MCF 10A (cell line): ENCODE measurements around the gene LINC01488. TPM values are rescaled to one million over a fixed set of nuclear protein-coding genes. Genes with fewer than 3 reads are reported as not detected.

Experiments
- BruUV-seq: library from RNA; stranded (reverse); fragments of 400-500 nt; replicated peaks from 2 replicates; lab custom pipeline; 2021; lab: Mats Ljungman, UMichigan
- CTCF ChIA-PET: fragments of 300-600 bp; sonication (Branson Sonifier 250); formaldehyde crosslinking; extraction: SDS; loops from one replicate; lab custom pipeline; 2021; ENCODE audit warnings: antibody characterized with exemption, inconsistent platforms; lab: Yijun Ruan, JAX
- POLR2A ChIA-PET: fragments of 300-600, 350-650 bp; sonication (Branson Sonifier 250); formaldehyde crosslinking; extraction: SDS; loops from one replicate; lab custom pipeline; 2020; ENCODE audit warnings: antibody characterized with exemption, inconsistent platforms; lab: Yijun Ruan, JAX
- DNase-seq: peaks from one replicate; pipeline ENCODE4 v3.0.0-alpha.2; 2018; ENCODE audit not compliant: unreplicated experiment
- H3K27ac Mint-ChIP-seq: one replicate; pipeline ENCODE4 v1.8.0; 2022; ENCODE audit warnings: mild to moderate bottlenecking, low read depth, mixed read lengths; ENCODE audit not compliant: unreplicated experiment
- H3K27me3 Mint-ChIP-seq: one replicate; pipeline ENCODE4 v1.8.0; 2022; ENCODE audit warnings: mixed read lengths; ENCODE audit not compliant: insufficient read depth, unreplicated experiment
- H3K36me3 Mint-ChIP-seq: one replicate; pipeline ENCODE4 v1.8.0; 2022; ENCODE audit warnings: mild to moderate bottlenecking, moderate library complexity, mixed read lengths; ENCODE audit not compliant: insufficient read depth, unreplicated experiment
- H3K4me1 Mint-ChIP-seq: one replicate; pipeline ENCODE4 v1.8.0; 2022; ENCODE audit warnings: mixed read lengths; ENCODE audit not compliant: insufficient read depth, unreplicated experiment
- H3K4me3 Mint-ChIP-seq: one replicate; pipeline ENCODE4 v1.8.0; 2022; ENCODE audit warnings: mild to moderate bottlenecking, moderate library complexity, mixed read lengths; ENCODE audit not compliant: unreplicated experiment
- H3K9me3 Mint-ChIP-seq: one replicate; pipeline ENCODE4 v1.8.0; 2022; ENCODE audit warnings: mixed read lengths; ENCODE audit not compliant: unreplicated experiment
- CTCF ChIP-seq: fragments of 200-600 bp; IDR thresholded peaks from one replicate; pipeline ENCODE4 v1.8.0; 2022; ENCODE audit warnings: antibody characterized with exemption, mild to moderate bottlenecking; ENCODE audit not compliant: unreplicated experiment
- intact Hi-C: fragments of 100-400 bp; cut with micrococcal nuclease; formaldehyde crosslinking; loops from 2 replicates; pipeline ENCODE4 v1.14.1; 2022
- total RNA-seq: library from RNA; stranded (reverse); gene quantifications from 2 replicates; pipeline ENCODE4 v1.2.3, GENCODE V29; 2022

LINC01488 gene
- total RNA-seq, 1 experiment from 2014 or later, result not detected

GRCh38 chr11:69470301-69470700, 11.2 kb upstream of the LINC01488 start:
- intact Hi-C loops, result no loop called here
- no peaks in the 10 kb centered on the region for H3K4me1 Mint-ChIP-seq
- no TSS peak for BruUV-seq
- ChIA-PET CTCF (no interaction called here), POLR2A (interaction anchor here (1.3 kb wide), 1 partner anchor 10 kb away, joined by 7 read pairs; no protein-coding TSS in a partner anchor)
- no peak overlapping the region for H3K4me3 Mint-ChIP-seq
- no peak overlapping the region for H3K27ac Mint-ChIP-seq
- no peak for DNase-seq
- TF ChIP-seq CTCF, result no peak
- peaks cover 4% of the 10 kb centered on the region for H3K36me3 Mint-ChIP-seq
- no peaks in the 10 kb centered on the region for H3K27me3 Mint-ChIP-seq
- H3K9me3 Mint-ChIP-seq, result no peaks in the 10 kb centered on the region

- no TSS peak for BruUV-seq
- H3K4me1 Mint-ChIP-seq, result no peaks in the 10 kb centered on the region
- no peak for TF ChIP-seq CTCF
- no peaks in the 10 kb centered on the region for H3K9me3 Mint-ChIP-seq
- POLR2A ChIA-PET, result interaction anchor here (1.3 kb wide), 1 partner anchor 10 kb away, joined by 7 read pairs; no protein-coding TSS in a partner anchor
- CTCF ChIA-PET, result no interaction called here
- H3K4me3 Mint-ChIP-seq, result no peak overlapping the region
- no peaks in the 10 kb centered on the region for H3K27me3 Mint-ChIP-seq
- peaks cover 4% of the 10 kb centered on the region for H3K36me3 Mint-ChIP-seq
- intact Hi-C loops, result no loop called here
- no peak overlapping the region for H3K27ac Mint-ChIP-seq
- DNase-seq, result no peak
These were observed 10.4 kb upstream of the LINC01488 start for GRCh38 chr11:69470793-69471728.

GRCh38 chr11:69471729-69472540, 9.5 kb upstream of the LINC01488 start:
- ChIA-PET CTCF (no interaction called here), POLR2A (no interaction called here)
- Mint-ChIP-seq H3K27ac (no peak overlapping the region), H3K4me1 (no peaks in the 10 kb centered on the region), H3K27me3 (no peaks in the 10 kb centered on the region), H3K4me3 (no peak overlapping the region), H3K9me3 (no peaks in the 10 kb centered on the region), H3K36me3 (peaks cover 4% of the 10 kb centered on the region)
- intact Hi-C loops, result no loop called here
- DNase-seq, result no peak
- BruUV-seq, result no TSS peak
- no peak for TF ChIP-seq CTCF
